Karpas-422 (cell line): ENCODE measurements around the gene PRKG2. TPM values are rescaled to one million over a fixed set of nuclear protein-coding genes. Genes with fewer than 3 reads are reported as not detected.
"Not testable (repeated sequence)": the region's sequence is repeated elsewhere in the genome, so short reads cannot be mapped to it uniquely, and the experiment has no call there.

Source experiments
- DNase-seq: peaks from one replicate; pipeline ENCODE4 v3.0.0-alpha.2; 2015
- H2AFZ ChIP-seq: fragments of 200-600 bp; sonication (generic); 2 replicates; pipeline ENCODE4 v1.6.1; 2014; ENCODE audit warnings: antibody characterized with exemption, low read length, mixed read lengths
- H3K27ac ChIP-seq: fragments of 200-600 bp; sonication (generic); 2 replicates; pipeline ENCODE4 v1.5.1; 2014; ENCODE audit warnings: mild to moderate bottlenecking, low read length, moderate library complexity
- H3K27me3 ChIP-seq: fragments of 200-600 bp; sonication (generic); 2 replicates; pipeline ENCODE4 v1.6.1; 2014; ENCODE audit warnings: low read length, mixed read lengths
- H3K36me3 ChIP-seq: fragments of 200-600 bp; sonication (generic); 2 replicates; pipeline ENCODE4 v1.6.1; 2014; ENCODE audit warnings: low read length, mixed read lengths; ENCODE audit not compliant: insufficient read depth
- H3K4me1 ChIP-seq: fragments of 200-600 bp; sonication (generic); 2 replicates; pipeline ENCODE4 v1.6.1; 2014; ENCODE audit warnings: mild to moderate bottlenecking, low read length, mixed read lengths
- H3K4me2 ChIP-seq: fragments of 200-600 bp; sonication (generic); 2 replicates; pipeline ENCODE4 v1.6.1; 2014; ENCODE audit warnings: low read length, low read depth, mild to moderate bottlenecking; ENCODE audit not compliant: poor library complexity, severe bottlenecking
- H3K4me3 ChIP-seq: fragments of 200-600 bp; sonication (generic); 2 replicates; pipeline ENCODE4 v1.5.1; 2014; ENCODE audit warnings: mild to moderate bottlenecking, antibody characterized with exemption, low read length, mixed read lengths
- H3K79me2 ChIP-seq: fragments of 200-600 bp; sonication (generic); 2 replicates; pipeline ENCODE4 v1.6.1; 2014; ENCODE audit warnings: mild to moderate bottlenecking, low read length, mixed read lengths
- H3K9ac ChIP-seq: fragments of 200-600 bp; sonication (generic); 2 replicates; pipeline ENCODE4 v1.6.0; 2014; ENCODE audit warnings: low read length
- H3K9me2 ChIP-seq: fragments of 200-600 bp; sonication (generic), shearing (Covaris generic); replicated peaks from 2 replicates; pipeline ENCODE4 v1.6.0; 2014; ENCODE audit warnings: mild to moderate bottlenecking, low read length, moderate library complexity; ENCODE audit not compliant: insufficient read depth
- H3K9me3 ChIP-seq: fragments of 300-700, 200-600 bp; sonication (generic); 2 replicates; pipeline ENCODE4 v1.6.1; 2014; ENCODE audit warnings: low read length, mixed read lengths
- H4K20me1 ChIP-seq: fragments of 200-600 bp; sonication (generic); 2 replicates; pipeline ENCODE4 v1.6.1; 2014; ENCODE audit warnings: mild to moderate bottlenecking, antibody characterized with exemption, low read length, low read depth; ENCODE audit not compliant: insufficient read depth
- total RNA-seq: library from RNA; depleted of rRNA; stranded (reverse); fragments of >200 nt; shearing (Covaris generic); gene quantifications from 2 replicates; pipeline ENCODE4 v1.2.3, GENCODE V29; 2014; ENCODE audit warnings: low replicate concordance

Gene PRKG2
- total RNA-seq, 1 experiment from 2014 or later = not detected

- Histone ChIP-seq H3K27ac (no peak overlapping the region), H3K4me1 (no peaks in the 10 kb centered on the region), H3K9me2 (no peaks in the 10 kb centered on the region), H3K4me2 (no peak overlapping the region), H3K9ac (no peak overlapping the region), H3K4me3 (no peak overlapping the region), H2AFZ (no peak overlapping the region), H3K27me3 (no peaks in the 10 kb centered on the region), H4K20me1 (no peaks in the 10 kb centered on the region), H3K79me2 (no peaks in the 10 kb centered on the region), H3K36me3 (no peaks in the 10 kb centered on the region), H3K9me3 (no peaks in the 10 kb centered on the region)
- DNase-seq = no peak
Measured at GRCh38 chr4:81250430-81250829, 35.4 kb upstream of the PRKG2 start.

DNA sequence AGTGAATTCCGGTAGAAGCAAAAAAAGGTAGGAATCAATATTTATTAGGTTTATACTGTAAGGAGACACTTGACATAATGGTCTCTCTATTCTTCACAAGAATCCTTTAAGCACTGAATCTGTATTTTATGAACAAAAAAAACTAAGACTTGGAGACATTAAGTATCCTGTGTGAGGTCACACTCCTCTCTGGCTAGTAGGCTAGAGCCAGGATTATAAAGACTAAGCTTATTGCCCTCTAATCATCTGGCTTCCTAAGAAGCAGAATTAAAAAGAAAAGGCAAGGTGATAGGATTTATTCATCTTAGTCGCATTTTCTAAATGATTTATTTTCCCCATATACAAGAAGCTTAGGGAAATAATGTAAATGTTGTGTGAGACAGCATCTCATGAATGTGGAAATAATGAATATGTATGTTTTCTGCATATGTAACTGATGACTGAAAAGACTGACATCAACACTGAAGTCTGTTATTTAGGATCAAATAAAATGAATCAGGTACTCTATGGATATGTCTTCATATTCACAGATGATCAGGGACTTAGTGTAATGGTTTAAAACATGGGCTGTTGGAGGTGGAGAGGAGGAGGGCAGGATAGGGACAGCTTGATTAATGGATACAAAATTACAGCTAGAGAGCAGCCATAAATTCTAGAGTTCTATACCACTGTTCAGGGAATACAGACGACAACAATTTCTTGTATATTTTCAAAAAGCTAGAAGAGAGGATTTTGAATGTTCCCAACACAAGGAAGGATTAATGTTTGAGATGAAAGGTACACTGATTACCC, 30.4 kb upstream of the PRKG2 start:
- Histone ChIP-seq H3K36me3 (no peaks in the 10 kb centered on the region), H3K4me3 (no peak overlapping the region), H3K9me3 (no peaks in the 10 kb centered on the region), H3K79me2 (no peaks in the 10 kb centered on the region), H3K4me1 (no peaks in the 10 kb centered on the region), H3K27me3 (no peaks in the 10 kb centered on the region), H3K9me2 (no peaks in the 10 kb centered on the region), H3K9ac (no peak overlapping the region), H3K27ac (no peak overlapping the region), H2AFZ (no peak overlapping the region), H3K4me2 (no peak overlapping the region), H4K20me1 (no peaks in the 10 kb centered on the region)
- DNase-seq = no peak

GRCh38 chr4:81237791-81238190, 22.8 kb upstream of the PRKG2 start:
- no peak overlapping the region for H3K4me3 ChIP-seq
- H3K4me1 ChIP-seq = no peaks in the 10 kb centered on the region
- H3K27ac ChIP-seq = no peak overlapping the region
- no peak overlapping the region for H2AFZ ChIP-seq
- no peaks in the 10 kb centered on the region for H3K27me3 ChIP-seq
- DNase-seq = no peak
- H3K36me3 ChIP-seq = no peaks in the 10 kb centered on the region
- no peak overlapping the region for H3K9ac ChIP-seq
- H3K9me2 ChIP-seq = no peaks in the 10 kb centered on the region
- no peak overlapping the region for H3K4me2 ChIP-seq
- H3K79me2 ChIP-seq = no peaks in the 10 kb centered on the region
- H3K9me3 ChIP-seq = no peaks in the 10 kb centered on the region
- no peaks in the 10 kb centered on the region for H4K20me1 ChIP-seq

DNA sequence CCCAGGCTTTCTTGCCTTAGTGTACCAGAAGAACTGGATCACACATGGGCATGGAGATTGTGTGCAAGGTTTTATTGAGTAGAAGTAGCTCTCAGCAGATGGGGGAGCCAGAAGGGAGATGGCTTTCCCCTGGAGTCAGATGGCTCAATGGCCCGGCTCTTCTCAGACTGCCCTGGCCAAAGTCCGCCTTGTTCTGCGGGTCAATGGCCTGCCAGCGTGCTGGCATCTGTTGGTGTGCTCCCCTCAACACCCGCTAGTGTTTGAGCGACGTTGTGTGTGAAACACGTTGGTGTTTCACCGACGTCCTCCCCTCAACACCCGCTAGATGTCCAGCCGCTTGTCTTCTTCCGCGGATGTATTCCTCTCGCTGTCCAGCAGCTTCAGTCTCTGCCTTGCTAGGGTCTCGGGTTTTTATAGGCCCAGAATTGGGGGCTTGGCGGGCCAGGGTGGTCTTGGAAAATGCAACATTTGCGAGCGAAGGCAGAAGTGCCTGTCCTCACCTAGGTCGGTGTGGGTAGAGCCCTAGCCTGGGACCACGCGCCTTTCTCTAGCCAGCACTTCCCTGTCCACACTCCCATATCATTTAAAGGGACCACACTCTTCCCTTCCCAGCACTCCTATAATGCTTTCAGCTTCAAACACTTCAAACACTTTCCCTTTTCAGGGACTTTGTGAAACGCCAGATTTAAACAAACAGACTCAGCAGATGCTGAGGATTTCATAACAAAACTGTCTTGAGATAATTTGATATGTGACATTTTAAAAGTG, 21.1 kb upstream of the PRKG2 start:
- Histone ChIP-seq H3K9me3 (no peaks in the 10 kb centered on the region), H3K4me2 (no peak overlapping the region), H3K4me1 (no peaks in the 10 kb centered on the region), H3K27ac (no peak overlapping the region), H4K20me1 (no peaks in the 10 kb centered on the region), H3K27me3 (no peaks in the 10 kb centered on the region), H3K36me3 (no peaks in the 10 kb centered on the region), H3K79me2 (no peaks in the 10 kb centered on the region), H2AFZ (no peak overlapping the region), H3K9ac (no peak overlapping the region), H3K9me2 (no peaks in the 10 kb centered on the region), H3K4me3 (no peak overlapping the region)
- DNase-seq = no peak

DNA sequence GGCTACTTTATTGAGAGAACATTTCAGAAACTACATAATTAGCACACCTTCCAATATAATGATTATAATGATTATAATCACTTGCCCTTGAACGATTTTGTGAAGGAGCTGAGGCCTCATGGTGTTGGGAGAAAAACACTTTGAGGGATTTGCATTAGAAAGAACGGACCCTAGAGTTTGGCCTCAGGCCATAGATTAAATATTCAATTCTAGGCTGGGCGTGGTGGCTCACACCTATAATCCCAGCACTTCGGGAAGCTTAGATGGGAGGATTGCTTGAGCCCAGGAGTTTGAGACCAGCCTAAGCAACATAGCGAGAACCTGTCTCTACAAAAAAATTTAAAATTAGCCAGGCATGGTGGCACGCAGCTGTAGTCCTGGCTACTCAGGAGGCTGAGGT, 12.9 kb upstream of the PRKG2 start:
- Histone ChIP-seq H3K27ac (no peak overlapping the region), H3K36me3 (no peaks in the 10 kb centered on the region), H2AFZ (no peak overlapping the region), H3K9ac (no peak overlapping the region), H3K4me3 (no peak overlapping the region), H3K79me2 (no peaks in the 10 kb centered on the region), H3K27me3 (no peaks in the 10 kb centered on the region), H3K4me2 (no peak overlapping the region), H4K20me1 (no peaks in the 10 kb centered on the region), H3K9me3 (no peaks in the 10 kb centered on the region), H3K9me2 (no peaks in the 10 kb centered on the region), H3K4me1 (no peaks in the 10 kb centered on the region)
- DNase-seq = no peak

- DNase-seq = no peak
- H3K79me2 ChIP-seq = no peaks in the 10 kb centered on the region
- H3K27me3 ChIP-seq = no peaks in the 10 kb centered on the region
- H3K9me3 ChIP-seq = no peaks in the 10 kb centered on the region
- H2AFZ ChIP-seq = no peak overlapping the region
- H3K9me2 ChIP-seq = no peaks in the 10 kb centered on the region
- H4K20me1 ChIP-seq = no peaks in the 10 kb centered on the region
- H3K9ac ChIP-seq = no peak overlapping the region
- no peak overlapping the region for H3K4me3 ChIP-seq
- H3K4me2 ChIP-seq = no peak overlapping the region
- no peak overlapping the region for H3K27ac ChIP-seq
- no peaks in the 10 kb centered on the region for H3K4me1 ChIP-seq
- H3K36me3 ChIP-seq = no peaks in the 10 kb centered on the region
Measured at GRCh38 chr4:81227138-81227537, 12.1 kb upstream of the PRKG2 start.

- H3K9me3 ChIP-seq = no peaks in the 10 kb centered on the region
- no peaks in the 10 kb centered on the region for H3K27me3 ChIP-seq
- no peaks in the 10 kb centered on the region for H3K36me3 ChIP-seq
- H3K4me2 ChIP-seq = no peak overlapping the region
- H4K20me1 ChIP-seq = no peaks in the 10 kb centered on the region
- H3K9me2 ChIP-seq = no peaks in the 10 kb centered on the region
- H3K4me3 ChIP-seq = no peak overlapping the region
- DNase-seq = no peak
- no peaks in the 10 kb centered on the region for H3K79me2 ChIP-seq
- no peak overlapping the region for H3K9ac ChIP-seq
- H3K4me1 ChIP-seq = no peaks in the 10 kb centered on the region
- no peak overlapping the region for H3K27ac ChIP-seq
- no peak overlapping the region for H2AFZ ChIP-seq
Measured at GRCh38 chr4:81225252-81225651, 10.2 kb upstream of the PRKG2 start.

DNA sequence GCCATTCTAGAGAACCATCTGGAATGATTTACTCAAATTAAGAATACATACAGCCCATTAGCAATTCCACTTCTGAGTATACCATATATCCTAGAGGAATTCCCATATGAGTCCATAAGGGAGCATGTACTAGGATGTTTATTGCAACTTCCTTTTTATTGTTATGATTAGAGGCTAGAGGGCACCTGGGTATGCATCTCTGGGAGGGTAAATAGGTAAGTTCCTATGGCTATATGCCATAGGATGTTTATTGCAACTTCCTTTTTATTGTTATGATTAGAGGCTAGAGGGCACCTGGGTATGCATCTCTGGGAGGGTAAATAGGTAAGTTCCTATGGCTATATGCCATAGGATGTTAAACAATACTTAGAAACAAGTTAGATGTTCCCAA, 7.1 kb upstream of the PRKG2 start:
- not testable (repeated sequence) for H3K9me2 ChIP-seq, H3K4me1 ChIP-seq, H3K9ac ChIP-seq, H4K20me1 ChIP-seq, H3K4me3 ChIP-seq, DNase-seq, H3K27me3 ChIP-seq, H3K36me3 ChIP-seq, H2AFZ ChIP-seq, H3K27ac ChIP-seq, H3K9me3 ChIP-seq, H3K4me2 ChIP-seq, H3K79me2 ChIP-seq
